Breast epithelium (tissue), 4 donors: Measurements from ENCODE around the gene NEU4. TPM values are rescaled to one million over a fixed set of nuclear protein-coding genes. Genes with fewer than 3 reads are reported as not detected.

ENCODE experiments used
- DNase-seq, 2 donors: peaks; one replicate each; pipeline ENCODE4 v3.0.0-alpha.2; 2019; ENCODE audit warnings: low spot score in 2 of 2
- H3K27ac ChIP-seq, 2 donors: fragments of 200-600 bp; sonication (generic) in 1 of 2; one replicate each; pipeline ENCODE4 v1.5.1; 2016 to 2019; ENCODE audit warnings: mild to moderate bottlenecking in 1 of 2
- H3K27me3 ChIP-seq, 2 donors: fragments of 200-600 bp; sonication (generic) in 1 of 2; one replicate each; pipeline versions ENCODE4 v1.5.1 to v1.6.0; 2017 to 2019; ENCODE audit warnings: control low read depth in 1 of 2, mild to moderate bottlenecking in 1 of 2
- H3K36me3 ChIP-seq: fragments of 200-600 bp; one replicate; pipeline ENCODE4 v1.5.1; 2019
- H3K4me1 ChIP-seq, 2 donors: fragments of 200-600 bp; sonication (generic); one replicate each; pipeline ENCODE4 v1.5.1; 2016 to 2019; ENCODE audit warnings: control low read depth in 1 of 2
- H3K4me3 ChIP-seq, 3 donors: fragments of 200-600 bp; sonication (generic); 1 replicate in 2 of 3; 2 replicates in 1 of 3; pipeline ENCODE4 v1.5.1; 2016 to 2019; ENCODE audit warnings: mild to moderate bottlenecking in 3 of 3, moderate library complexity in 2 of 3
- H3K9me3 ChIP-seq, 2 donors: fragments of 200-600 bp; sonication (generic) in 1 of 2; one replicate each; pipeline ENCODE4 v1.5.1; 2016 to 2019; ENCODE audit warnings: control low read depth in 1 of 2
- CTCF ChIP-seq, 3 donors: fragments of 450-650 bp; IDR thresholded peaks; one replicate each; pipeline ENCODE4 v1.5.1; 2016 to 2017; ENCODE audit warnings: antibody characterized with exemption in 3 of 3, mild to moderate bottlenecking in 3 of 3, moderate library complexity in 3 of 3
- POLR2A ChIP-seq: fragments of 450-650 bp; IDR thresholded peaks from one replicate; pipeline ENCODE4 v1.6.1; 2016; ENCODE audit warnings: antibody characterized with exemption, mild to moderate bottlenecking, moderate library complexity
- POLR2AphosphoS5 ChIP-seq, 3 donors: sonication (generic); formaldehyde crosslinking; IDR thresholded peaks; one replicate each; pipeline ENCODE4 v1.6.1; 2017; ENCODE audit warnings: antibody characterized with exemption in 3 of 3
- intact Hi-C: fragments of 100-400 bp; cut with DNase I; formaldehyde crosslinking; loops from one replicate; pipeline ENCODE4 v1.15.1; 2023; ENCODE audit warnings: low total_unique reads
- total RNA-seq, 3 donors: library from RNA; depleted of rRNA; stranded (reverse); fragments of >200 nt; gene quantifications; one replicate each; pipeline ENCODE4 v1.1.0, GENCODE V29; 2016

The NEU4 gene
- total RNA-seq, 3 donors from 2014 or later: 0.33 to 3.0 (median 0.44) TPM

- Histone ChIP-seq H3K4me3 (no peak overlapping the region), H3K27me3 (no peaks in the 10 kb centered on the region), H3K4me1 (no peaks in the 10 kb centered on the region), H3K36me3 (no peaks in the 10 kb centered on the region), H3K27ac (no peak overlapping the region), H3K9me3 (no peaks in the 10 kb centered on the region)
- no peak for DNase-seq
- intact Hi-C loops: no loop called here
- TF ChIP-seq POLR2A (no peak), CTCF (IDR thresholded peaks at IDR 0.05) (no peak), POLR2AphosphoS5 (IDR thresholded peaks at IDR 0.05) (no peak)
Measured at GRCh38 chr2:241796209-241796608, 12.8 kb upstream of the NEU4 start.

DNA sequence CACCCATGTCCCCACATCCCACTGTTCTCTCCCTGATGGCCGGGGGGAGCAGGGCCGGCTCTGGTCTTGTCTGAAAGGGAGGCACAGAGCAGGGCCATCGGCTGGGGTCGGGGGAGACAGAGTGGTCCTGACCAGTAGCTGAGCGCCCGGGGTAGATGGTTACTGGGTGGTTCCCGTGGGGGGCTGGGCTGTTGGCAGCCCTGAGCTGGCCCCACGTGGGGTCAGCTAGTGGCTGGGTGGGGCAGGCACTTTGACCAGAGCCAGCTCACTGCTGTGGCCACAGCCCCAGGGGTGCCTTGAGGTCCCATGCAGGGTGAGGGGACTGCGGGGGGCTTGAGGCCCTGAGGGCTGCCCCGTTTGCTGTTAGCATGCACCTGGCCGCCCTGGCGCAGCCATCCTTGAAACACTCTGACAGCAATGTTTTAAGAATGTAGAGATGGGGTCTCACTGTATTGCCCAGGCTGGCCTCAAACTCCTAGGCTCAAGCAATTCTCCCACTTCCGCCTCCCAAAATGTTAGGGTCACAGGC is 12.3 kb upstream of the NEU4 start:
- intact Hi-C loops: no loop called here
- Histone ChIP-seq H3K27ac (no peak overlapping the region), H3K4me1 (no peaks in the 10 kb centered on the region), H3K9me3 (no peaks in the 10 kb centered on the region), H3K27me3 (no peaks in the 10 kb centered on the region), H3K36me3 (no peaks in the 10 kb centered on the region), H3K4me3 (no peak overlapping the region)
- TF ChIP-seq POLR2AphosphoS5 (IDR thresholded peaks at IDR 0.05) (no peak), CTCF (IDR thresholded peaks at IDR 0.05) (no peak), POLR2A (no peak)
- no peak for DNase-seq

- H3K27ac ChIP-seq: no peak overlapping the region
- no peaks in the 10 kb centered on the region for H3K9me3 ChIP-seq
- no peak for DNase-seq
- no peaks in the 10 kb centered on the region for H3K36me3 ChIP-seq
- H3K4me1 ChIP-seq: no peaks in the 10 kb centered on the region
- H3K27me3 ChIP-seq: no peaks in the 10 kb centered on the region
- intact Hi-C loops: no loop called here
- TF ChIP-seq CTCF (IDR thresholded peaks at IDR 0.05): no peak
- TF ChIP-seq POLR2A: no peak
- no peak for TF ChIP-seq POLR2AphosphoS5 (IDR thresholded peaks at IDR 0.05)
- no peak overlapping the region for H3K4me3 ChIP-seq
Measured at GRCh38 chr2:241797441-241798080, 11.4 kb upstream of the NEU4 start.

GRCh38 chr2:241798081-241798630 is 10.8 kb upstream of the NEU4 start:
- no peak overlapping the region for H3K4me3 ChIP-seq
- no peaks in the 10 kb centered on the region for H3K4me1 ChIP-seq
- intact Hi-C loops: no loop called here
- no peaks in the 10 kb centered on the region for H3K9me3 ChIP-seq
- TF ChIP-seq POLR2A: no peak
- no peak for TF ChIP-seq CTCF (IDR thresholded peaks at IDR 0.05)
- TF ChIP-seq POLR2AphosphoS5 (IDR thresholded peaks at IDR 0.05): no peak
- peaks cover 0 to 6% of the 10 kb centered on the region in 2 donors for H3K27me3 ChIP-seq
- no peak overlapping the region for H3K27ac ChIP-seq
- H3K36me3 ChIP-seq: no peaks in the 10 kb centered on the region
- no peak for DNase-seq
